NCI-H82 treated with DMSO at 0.1 percent for 48 hours (cell line): Measurements from ENCODE around the gene ADD2.

Experiments used
- DNase-seq: peaks from one replicate; lab custom pipeline; 2025; ENCODE audit not compliant: unreplicated experiment; lab: John Stamatoyannopoulos, UW

The ADD2 gene

DNA sequence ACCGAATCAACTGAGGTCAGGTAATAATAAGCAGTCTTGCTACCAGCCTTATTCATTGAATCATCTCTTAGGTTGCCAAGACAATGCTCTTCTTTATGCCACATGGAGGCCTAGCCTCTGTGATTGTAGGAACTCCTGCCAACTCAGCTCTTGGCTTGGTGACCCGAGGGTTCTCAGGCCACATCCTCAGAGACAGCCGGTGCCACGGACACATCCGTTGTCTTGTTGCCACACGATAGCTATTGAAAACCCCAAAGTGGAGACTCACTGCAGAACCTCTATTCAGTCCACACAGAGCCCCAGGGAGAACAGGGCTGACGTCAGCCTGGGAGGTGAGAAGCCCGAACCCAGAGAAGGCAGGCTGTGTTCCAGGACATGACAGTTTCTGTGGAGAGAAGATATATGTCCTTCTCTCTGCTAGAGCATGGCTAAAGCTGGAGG lies 160.9 kb downstream of the ADD2 start:
- DNase-seq, result no peak
